HCEC 1CT (cell line): ENCODE results near the gene TCEA2.
"Not testable (repeated sequence)": the region's sequence is repeated elsewhere in the genome, so short reads cannot be mapped to it uniquely, and the experiment has no call there.

ENCODE experiments used
- DNase-seq: peaks from one replicate; pipeline ENCODE4 v3.0.0-alpha.2; 2017

TCEA2 gene

DNA sequence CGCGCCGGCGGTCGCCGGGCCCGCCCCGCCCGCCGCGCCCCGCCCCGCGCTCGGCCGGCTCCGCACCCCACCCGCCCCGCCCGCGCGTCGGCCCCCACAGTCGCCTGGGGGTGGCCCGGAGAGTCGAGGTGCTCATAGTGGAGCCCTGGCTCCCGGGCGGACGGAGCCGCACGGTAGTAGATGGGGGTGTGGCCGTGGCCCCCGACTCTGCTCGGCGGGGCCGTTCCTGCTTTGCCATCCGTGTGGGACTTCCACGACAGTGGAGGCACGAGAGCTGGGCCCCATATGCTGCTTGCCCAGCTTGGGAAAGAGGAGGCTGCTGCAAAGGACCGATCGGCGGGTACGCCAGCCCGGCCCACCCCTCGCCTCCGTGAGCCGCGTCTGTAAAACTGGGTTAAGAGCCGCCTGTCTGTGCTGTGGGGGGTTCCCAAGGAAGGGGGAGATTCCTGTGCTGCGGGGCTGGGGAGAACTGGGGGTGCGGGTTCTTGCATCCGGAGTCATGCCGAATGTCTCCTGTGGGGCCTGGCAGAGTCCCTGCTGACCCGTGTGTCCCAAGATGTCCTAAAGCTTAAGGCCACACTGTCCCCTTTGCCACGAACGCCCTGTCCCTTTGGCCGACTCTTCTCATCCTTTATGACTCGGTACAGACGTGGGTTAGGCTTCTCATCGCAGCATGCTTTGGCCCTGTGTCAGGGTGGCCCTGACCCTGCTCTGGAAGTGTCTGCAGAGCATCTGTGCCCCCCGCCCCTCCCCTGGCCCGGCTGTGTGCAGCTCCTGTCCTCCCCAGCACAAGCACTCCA, 17.2 kb downstream of the TCEA2 start, which contains the start of gene OPRL1:
Gene OPRL1, plus strand, starts transcription at position 70 of the 800 bp plus-strand sequence. CDS start 12,639 bp downstream, outside the sequence.
- DNase-seq: peak; percentile 9

DNA sequence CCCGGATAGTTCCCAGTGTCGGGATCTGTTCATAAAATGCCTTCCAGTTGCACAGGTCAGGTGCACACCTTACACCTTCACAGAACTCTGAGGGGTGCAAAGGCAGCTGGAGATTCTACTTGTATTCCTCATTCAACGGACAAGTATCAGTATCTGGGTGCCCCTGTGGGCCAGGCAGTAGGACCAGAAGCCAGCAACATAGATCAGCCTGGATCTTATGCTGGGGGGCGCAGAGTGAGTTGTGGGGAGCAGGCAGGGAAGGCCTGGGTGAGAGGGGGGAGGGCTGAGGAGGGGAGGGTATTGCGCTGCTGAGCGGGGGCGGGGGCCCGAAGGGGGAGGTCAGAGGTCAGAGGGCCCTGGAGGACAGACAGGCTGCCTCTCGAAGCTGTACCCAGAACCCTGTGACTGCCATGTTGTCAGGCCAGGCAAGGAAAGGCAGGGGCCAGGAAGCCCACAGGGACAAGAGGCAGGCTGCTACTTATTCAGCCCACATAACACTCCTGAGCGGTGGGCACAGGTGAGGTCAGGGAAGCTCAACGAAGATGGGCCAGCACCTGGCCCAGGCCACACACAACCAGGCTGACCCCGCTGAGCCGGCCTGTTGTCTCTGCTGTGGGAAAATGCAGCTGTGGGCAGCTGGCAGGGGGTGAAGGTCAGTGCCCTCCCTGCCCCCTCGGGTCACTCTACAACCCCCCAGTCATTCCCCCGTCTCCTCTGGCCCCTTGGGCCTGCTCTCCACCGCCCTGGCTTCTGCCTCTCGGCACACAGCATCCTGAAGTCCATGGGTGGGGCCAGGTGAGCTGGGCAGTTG, 18.0 kb downstream of the TCEA2 start:
- DNase-seq: no peak

DNA sequence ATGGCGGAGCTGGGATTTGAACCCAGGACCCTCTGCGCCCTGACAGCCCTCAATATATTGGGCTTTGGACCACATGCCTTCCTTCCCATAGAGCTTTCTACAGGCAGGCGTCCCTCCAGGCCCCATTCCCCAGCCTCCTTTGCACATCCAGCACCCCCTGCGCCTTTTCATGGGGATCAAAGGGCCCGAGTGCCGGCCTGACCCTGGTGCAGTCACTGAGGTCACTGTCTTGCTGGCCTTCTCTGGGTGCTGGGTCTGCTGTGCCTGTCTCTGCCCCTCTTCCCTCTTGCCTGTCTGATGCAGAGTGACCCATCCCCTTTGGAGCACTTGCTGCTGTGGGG, 18.6 kb downstream of the TCEA2 start:
- no peak for DNase-seq

DNA sequence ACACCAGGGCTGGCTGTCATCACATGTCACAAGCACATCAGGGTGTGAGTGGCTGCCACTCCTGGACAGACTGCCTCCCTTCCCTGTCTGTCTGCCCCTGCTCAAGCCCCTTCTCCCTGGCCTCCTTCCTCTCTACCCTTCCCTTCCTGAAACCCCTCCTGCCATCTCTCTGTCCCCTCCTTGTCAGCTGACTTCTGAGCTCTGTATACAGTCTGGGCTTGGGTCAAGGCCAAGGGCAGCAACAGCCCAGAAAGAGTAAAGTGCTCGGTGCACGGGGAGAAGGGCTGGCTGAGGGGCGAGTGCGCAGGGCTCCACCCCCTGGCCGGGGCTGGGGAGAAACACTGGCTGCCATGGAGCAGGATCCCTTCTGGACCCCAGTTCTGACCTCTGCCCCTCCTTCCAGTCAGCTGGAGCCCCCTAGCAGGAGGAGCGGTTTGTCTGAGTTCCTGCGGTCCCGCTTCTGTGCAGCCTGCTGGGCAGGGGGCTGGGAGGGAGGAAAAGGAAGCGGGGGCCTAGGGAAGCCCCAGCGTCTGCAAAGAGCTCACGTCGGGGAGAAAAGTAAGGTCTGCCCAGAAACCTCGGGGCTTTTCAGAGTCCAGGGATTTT, 19.2 kb downstream of the TCEA2 start:
- no peak for DNase-seq

DNA sequence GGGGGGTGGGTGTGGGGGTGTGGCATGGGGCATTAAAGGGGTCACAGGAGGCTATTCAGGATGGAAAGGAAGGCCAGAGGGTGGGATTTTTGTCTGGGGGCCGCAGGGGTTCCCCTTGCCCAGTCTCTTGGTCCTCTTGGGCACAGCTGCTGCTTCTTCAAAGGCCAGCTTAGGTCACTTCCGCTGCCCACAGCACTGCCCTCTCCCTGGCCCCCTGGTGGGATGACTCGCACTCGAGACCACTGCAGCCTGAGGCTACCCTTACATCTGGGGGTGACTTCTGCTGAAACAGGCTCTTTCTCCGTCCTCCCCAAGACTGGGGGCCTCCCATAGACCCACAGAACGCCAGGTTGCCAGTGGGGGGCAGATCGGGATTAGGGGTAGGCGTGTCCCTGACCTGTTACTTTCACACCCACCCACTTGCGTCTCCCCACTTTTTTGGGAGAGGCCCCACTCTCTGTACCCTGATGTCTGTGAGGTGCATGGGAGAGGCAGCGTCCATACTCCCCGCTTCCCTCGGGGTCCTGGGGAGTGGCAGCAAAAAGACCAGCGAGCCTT, 19.9 kb downstream of the TCEA2 start:
- DNase-seq: no peak

DNA sequence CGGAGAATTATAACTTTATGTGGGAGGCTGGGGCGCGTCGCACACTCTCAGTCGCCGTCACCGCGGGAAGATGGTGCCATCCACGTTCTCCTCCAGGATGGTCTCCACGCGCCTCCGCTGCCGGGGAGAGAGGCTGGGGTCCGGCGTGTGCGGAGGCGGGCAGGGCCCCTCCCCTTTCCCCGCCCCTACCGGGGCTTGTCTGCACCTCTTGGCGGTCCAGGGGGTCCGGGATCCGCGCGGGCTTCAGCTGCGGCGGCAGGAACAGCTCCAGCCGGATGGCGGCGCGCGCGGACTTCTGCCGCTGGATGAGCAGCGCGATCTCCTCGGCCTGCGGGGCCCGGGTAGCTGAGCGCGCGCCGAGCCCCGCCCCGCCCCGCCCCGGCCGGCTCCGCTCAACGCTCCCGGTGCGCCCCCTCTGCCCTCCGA, 20.4 kb downstream of the TCEA2 start:
- peak; percentile 47 for DNase-seq

DNA sequence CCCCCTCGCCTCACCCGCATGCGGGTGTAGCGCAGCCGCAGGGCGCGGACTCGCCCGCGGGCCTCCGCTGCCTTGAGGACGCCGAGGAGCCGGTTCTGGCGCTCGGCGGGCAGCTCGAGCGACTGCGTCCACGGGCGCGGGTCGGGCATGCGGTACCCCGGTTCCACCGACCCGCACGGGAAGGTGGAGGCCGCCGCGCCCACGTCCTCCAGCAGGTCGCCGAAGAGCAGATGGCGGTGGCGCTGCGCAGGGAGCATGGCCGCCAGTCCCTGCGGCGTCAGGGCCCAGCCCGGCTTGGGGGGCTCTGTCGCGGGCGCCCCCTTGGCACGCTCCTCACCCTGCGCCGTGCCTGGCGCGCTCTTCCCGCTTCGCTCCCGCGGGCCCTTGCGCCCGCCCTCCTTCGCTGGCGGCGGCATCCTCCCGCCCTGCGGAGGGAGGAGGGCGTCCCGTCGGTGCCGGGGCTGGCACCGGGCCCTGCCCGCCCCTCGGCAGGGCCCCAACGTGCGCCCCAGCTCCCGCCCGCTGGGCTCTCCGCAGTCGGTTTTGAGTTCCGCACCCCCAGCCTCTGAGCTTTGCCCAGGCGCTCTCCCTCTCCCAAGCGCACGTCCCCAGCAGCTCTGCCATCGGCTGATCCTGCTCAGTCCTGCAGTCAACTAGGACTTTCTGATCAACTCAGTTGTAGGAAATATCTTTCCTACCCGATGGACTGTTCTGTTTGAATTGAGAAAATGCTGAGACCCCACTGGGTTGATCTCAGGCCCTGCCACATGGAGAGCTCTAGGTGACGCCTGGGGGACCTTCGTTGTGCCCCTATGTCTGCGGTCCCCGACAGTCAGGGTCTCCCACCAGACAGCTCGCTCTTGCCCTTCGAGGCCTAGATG, 21.0 kb downstream of the TCEA2 start, which contains the start of gene LKAAEAR1:
Gene LKAAEAR1, minus strand, starts transcription at position 595 of the 881 bp plus-strand sequence. Its CDS starts 179 bp downstream, at position 416.
- no peak for DNase-seq

DNA sequence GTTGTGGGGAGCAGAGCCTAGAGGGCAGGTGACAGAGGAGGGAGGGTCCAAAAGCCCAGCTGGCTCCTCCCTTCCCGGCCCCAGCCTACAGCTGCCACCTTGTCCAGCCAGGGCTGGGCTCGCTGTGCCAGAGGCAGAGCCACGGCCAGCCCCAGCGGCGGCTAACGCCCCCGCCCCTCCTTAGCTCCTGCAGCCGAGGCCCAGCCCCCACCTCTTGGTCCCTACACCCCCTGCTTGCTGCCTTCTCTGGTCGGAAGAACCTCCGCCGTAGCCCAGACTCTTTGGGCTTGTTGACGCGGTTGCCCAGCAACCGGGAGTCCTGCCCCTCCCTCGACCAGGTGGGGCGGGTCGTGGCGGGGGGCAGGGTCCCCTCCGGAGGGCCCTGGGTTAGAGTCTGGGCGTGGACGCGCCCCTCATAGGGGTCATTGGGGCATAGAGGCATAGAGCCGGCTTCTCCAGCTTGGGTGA, 21.7 kb downstream of the TCEA2 start:
- no peak for DNase-seq

DNA sequence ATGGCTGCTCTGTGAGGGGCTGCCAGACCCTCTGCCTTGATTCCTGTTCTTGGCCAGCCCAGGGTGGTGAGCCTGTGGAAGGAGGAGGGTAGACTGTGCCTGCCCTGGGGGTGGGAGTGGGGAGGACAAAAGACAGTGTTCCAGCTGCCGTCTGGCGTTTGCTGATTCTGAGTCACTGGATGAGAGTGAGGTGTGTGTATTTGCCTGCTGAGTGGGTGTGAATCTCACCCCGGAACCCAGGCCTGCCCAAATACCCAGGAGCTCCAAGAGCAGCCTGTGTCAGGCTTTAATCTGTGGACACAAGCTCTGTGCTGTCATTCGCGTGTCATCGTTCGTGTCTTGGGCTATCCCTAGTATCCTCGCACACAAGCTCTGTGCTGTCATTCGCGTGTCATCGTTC, 23.8 kb downstream of the TCEA2 start:
- DNase-seq: no peak

DNA sequence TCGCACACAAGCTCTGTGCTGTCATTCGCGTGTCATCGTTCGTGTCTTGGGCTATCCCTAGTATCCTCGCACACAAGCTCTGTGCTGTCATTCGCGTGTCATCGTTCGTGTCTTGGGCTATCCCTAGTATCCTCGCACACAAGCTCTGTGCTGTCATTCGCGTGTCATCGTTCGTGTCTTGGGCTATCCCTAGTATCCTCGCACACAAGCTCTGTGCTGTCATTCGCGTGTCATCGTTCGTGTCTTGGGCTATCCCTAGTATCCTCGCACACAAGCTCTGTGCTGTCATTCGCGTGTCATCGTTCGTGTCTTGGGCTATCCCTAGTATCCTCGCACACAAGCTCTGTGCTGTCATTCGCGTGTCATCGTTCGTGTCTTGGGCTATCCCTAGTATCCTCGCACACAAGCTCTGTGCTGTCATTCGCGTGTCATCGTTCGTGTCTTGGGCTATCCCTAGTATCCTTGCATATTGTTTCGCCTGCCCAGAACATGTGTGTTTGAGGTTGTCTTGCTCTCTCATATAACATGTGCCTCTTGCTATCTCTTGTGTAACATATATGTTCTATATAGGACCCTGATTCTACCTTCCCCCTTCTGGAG, 24.3 kb downstream of the TCEA2 start:
- not testable (repeated sequence) for DNase-seq

DNA sequence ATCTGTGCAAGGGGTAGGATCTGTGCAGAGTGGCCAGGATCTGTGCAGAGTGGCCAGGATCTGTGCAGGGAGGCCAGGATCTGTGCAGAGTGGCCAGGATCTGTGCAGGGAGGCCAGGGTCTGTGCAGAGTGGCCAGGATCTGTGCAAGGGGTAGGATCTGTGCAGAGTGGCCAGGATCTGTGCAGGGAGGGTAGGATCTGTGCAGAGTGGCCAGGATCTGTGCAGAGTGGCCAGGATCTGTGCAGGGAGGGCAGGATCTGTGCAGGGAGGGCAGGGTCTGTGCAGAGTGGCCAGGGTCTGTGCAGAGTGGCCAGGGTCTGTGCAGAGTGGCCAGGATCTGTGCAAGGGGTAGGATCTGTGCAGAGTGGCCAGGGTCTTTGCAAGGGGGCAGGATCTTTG, 25.6 kb downstream of the TCEA2 start:
- DNase-seq: not testable (repeated sequence)

DNA sequence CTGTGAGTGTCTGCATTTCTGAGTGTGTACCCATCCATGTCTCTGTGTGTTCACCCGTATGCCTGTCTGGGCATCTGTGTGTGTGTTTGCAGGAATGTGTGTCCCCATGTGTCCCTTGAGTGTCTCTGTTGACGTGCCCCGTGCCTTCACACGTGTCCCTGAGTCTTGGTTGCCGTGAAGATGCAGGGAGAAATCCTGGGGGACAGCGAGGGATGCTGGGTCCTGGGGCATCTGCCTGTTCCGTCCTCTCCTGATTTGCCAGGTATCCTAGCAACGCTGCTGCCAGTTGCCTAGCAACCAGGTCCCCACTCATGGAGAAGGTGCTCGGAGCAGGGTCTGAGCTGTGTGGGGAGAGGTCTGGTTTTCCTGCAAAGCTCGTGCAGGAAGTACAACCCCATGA, 27.2 kb downstream of the TCEA2 start:
- DNase-seq: no peak

DNA sequence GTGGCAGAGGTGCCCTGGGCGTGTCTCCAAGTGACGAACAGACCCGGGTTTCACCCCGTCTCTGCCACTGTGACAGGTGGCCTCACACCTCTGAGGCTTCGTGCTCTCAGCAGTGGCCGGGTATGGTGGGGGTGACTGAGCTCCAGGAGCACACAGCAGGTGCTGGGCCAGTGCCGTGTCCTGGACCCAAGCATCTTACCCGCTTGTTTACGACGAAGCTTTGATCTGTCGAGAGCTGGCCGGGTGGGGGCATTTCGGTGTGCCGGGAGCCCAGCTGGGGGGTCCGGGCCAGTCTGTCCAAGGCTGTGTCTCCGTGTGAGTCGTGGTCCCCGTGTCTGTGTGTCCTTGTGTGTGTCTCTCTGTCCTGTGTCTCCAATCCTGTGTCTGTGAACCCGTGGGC, 28.3 kb downstream of the TCEA2 start:
- DNase-seq: no peak

DNA sequence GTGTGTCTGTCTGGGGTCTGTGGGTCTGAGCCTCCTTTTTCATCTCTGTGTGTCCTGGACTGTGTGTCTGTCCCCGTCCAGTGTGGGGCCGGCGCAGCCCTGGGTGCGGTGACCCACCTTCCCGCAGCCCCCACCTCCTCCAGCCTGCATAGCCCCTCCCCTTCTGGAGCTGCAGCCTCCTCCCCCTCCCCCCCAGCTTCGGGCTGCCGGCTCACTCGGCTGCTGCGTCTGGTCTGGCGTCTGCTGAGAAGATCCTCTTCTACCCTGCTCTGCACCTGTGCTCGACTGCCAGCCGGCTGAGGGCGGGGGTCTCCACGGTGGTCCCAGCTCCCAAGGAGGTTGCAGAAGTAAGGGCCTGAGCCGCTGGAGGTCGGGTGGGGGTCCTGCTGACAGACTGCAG, 28.8 kb downstream of the TCEA2 start:
- no peak for DNase-seq

DNA sequence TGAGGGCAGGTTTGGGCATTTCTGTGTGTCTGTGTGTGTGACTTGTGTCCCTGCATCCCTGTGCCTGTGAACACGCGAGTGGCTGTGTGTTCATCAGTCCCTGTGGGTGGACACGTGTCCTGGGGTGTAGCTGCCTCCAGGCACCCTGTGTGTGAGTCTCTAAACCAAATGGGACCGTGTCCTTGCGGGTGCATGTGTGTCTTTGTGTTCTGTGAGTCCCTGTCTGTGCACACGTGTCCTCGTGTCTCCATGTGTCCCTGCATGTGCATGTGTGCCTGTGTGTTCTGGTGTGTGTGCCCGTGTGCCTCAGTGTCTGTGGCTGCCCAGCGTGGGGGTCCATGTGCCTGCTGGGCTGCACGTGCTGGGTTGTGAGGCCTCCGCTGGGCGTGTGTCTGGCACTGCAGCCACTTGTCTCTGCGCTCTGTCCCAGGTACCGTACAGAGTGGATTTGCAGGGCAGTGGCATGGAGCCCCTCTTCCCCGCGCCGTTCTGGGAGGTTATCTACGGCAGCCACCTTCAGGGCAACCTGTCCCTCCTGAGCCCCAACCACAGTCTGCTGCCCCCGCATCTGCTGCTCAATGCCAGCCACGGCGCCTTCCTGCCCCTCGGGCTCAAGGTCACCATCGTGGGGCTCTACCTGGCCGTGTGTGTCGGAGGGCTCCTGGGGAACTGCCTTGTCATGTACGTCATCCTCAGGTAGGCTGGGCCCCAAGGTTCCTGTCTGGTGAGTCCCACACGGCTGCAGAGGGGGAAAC, 29.4 kb downstream of the TCEA2 start:
- DNase-seq: no peak

DNA sequence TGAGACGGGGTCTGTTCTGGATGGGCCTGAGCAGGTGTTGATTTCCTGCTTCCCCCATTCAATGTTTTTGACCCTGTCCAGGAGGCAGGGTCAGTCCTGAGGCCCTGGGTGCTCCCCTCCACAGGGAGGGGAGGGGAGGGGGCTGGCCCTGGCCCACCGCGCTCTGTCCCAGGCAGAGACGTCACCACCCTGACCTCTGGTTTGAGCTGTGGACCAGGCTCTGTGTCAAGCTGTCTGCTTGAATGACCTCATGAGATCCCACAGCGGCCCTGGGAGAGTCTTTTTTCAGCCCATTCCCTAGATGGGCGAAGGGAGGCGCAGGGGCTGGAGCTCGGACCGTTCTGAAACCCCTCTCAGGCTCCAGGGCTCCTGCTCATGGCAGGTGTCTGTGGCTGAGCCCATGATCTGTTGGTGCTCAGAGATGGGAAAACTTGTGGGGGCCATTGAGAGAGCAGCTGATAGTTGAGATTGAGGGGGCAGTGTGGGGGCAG, 30.1 kb downstream of the TCEA2 start:
- DNase-seq: no peak

DNA sequence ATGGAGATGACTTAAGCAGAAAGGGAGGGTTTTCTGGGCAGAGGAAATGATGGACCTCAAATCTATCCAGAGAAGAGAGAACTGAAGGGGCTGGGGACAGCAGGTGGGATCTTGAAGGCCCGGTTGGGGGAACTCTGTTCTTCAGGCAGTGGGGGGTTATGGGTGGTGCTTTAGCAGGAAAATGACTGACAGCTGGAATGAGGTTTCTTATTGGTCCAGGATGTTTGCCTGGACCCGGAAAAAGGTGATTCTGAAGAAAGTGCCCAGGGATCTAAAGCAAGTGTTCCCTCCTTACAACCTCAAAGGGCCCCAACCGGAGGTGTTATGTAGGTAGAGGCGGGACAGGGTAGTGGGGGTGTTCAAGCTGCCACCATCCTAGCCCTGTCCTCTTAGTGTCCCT, 32.5 kb downstream of the TCEA2 start:
- DNase-seq: no peak

DNA sequence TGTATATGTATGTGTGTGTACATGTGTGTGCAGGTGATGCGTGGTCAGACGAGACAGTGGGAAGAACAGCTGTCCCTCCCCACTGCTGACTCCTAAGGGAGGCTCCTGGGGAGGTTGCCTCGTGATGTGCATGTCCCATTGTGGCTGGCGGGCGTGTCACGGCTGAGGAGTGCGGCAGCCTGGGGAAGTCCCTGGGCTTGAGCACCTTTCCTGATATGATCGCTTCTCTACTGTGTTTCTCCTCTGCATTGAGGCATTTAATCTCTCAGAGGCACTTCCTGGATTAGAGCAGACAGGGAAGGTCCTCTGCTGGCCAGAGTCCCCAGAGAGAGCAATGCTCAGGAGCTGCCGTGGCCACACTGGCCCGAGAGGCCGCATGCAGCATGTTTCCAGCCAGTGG, 32.9 kb downstream of the TCEA2 start:
- no peak for DNase-seq

DNA sequence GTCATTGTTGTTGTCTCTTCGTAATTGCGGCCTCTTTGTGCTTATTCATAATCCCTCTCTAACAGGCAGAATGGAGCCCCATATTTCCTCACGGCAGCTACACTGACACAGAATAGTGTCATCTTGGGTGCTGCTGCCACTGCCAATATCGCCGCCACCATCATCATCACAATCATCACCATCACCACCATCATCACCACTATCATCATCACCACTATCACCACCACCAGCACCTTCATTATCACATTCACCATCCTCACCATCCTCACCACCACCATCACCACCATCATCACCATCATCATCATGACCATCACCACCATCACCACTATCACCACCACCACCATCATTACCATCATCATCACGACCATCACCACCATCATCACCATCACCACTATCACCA, 33.5 kb downstream of the TCEA2 start:
- no peak for DNase-seq

DNA sequence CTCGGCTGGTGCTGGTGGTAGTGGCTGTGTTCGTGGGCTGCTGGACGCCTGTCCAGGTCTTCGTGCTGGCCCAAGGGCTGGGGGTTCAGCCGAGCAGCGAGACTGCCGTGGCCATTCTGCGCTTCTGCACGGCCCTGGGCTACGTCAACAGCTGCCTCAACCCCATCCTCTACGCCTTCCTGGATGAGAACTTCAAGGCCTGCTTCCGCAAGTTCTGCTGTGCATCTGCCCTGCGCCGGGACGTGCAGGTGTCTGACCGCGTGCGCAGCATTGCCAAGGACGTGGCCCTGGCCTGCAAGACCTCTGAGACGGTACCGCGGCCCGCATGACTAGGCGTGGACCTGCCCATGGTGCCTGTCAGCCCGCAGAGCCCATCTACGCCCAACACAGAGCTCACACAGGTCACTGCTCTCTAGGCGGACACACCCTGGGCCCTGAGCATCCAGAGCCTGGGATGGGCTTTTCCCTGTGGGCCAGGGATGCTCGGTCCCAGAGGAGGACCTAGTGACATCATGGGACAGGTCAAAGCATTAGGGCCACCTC, 35.5 kb downstream of the TCEA2 start:
- no peak for DNase-seq
